NCI-H1417 treated with DMSO at 0.1 percent for 48 hours (cell line): ENCODE data around the gene GLT1D1.
"Not testable (repeated sequence)": the region's sequence is repeated elsewhere in the genome, so short reads cannot be mapped to it uniquely, and the experiment has no call there.

Source experiments
- DNase-seq: peaks from one replicate; lab custom pipeline; 2025; lab: John Stamatoyannopoulos, UW

GLT1D1 gene

DNA sequence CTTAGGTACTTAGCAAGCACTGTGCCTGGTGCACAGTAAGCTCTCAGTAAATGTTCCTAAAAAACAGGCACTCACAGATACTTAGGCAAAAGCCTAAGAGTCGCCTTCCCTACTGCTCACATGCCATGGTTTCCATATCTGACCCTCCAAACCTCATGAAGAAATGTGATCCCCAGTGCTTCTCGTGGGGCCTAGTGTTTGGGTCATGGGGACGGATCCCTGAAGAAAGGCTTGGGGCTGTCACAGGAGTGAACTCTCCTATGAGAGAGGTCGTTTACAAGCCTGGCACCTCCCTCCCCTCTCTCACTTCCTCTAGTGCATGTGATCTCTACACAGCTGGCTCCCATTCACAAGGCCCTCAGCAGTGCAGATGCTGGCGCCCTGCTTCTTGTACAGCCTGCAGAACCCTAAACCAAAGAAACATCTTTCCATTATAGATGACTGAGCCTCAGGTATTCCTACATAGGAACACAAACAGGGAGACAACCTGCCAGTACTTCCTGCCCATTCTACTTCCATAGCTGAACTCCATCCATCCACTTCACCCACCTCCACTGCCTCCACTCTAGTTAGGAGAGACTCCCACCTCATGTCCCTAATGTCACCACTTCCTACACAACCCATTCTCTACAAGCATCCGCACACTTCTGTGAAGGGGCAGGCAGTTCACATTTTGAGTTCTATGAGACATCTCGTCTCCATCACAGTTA lies 32.4 kb upstream of the GLT1D1 start:
- DNase-seq, result no peak

DNA sequence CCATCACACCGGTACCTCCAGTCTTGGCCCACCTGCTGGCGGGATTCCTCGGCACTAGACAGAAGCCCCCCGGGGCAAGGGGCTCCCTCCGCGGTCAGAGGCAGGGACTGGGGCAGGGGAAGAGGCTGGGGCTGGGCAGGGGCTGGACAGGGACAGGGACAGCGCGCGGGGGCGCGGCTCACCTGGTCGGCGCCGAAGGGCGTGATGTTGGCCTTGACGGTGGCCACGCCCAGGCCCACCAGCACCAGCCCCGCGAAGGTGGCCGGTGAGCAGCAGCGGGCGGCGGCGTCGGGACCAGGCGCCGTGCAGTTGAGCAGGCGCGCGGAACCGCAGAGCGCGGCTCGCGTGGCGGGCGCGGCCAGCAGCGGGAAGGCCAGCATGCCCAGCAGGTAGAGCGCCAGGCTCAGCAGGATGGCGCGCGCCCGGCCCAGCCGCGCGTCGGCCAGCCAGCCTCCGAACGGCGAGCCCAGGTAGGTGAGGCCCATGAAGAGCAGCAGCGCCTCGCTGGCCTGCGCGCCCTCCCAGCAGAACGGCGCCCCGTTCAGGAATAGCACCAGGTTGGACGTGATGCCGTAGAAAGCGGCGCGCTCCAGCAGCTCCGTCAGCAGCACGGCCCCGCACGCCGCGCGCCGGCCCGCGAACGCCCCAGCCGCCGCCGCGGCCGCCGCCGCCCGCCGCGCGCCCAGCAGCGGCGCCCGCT lies 29.9 kb upstream of the GLT1D1 start:
- no peak for DNase-seq

DNA sequence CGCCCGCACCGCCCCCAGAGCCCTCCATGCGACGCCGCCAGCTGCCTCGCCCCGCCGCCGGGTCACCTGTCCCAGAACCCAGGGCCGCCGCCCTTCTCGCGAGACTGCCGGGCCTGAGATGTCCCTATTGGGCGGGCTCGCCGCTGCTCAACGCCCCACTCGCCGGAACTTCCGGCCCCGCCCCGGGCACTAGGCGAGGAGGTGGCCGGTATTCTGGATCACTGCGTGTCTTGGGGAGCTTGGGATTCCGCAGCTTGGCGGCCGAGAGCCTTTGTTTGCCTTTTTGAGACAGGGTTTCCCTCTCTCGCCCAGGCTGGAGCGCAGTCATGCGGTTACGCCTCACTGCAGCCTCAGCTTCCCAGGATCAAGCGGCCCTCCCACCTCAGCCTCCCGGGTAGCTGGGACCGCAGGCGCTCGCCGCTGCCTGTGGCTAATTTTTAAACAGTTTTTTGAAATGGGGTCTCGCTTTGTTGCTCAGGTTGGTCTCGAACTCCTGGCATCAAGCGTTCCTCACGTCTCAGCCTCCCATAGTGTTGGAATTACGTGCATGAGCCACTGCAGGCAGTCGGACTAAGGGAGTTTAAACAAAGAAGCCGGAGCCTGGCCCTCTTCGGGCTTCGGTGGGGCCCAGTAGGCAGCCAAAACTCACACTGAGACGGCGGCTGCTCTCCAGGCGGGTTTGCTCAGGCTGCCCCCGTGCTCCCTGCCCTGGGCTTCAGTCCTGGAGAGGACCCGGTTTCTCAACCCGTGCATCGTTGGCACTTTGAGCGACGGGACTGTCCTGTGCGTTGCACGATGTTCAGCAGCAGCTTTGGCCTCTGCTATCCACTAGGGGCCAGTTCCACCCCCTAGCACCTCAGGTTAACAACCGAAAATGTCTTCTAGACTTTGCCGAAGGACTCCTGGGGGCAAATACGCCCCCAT lies 29.1 kb upstream of the GLT1D1 start, which contains the start of gene SLC15A4:
SLC15A4 (minus strand) TSS at position 43 of the 924 bp plus-strand sequence; CDS start at position 28, 15 bp downstream.
- DNase-seq, result peak; percentile 72

DNA sequence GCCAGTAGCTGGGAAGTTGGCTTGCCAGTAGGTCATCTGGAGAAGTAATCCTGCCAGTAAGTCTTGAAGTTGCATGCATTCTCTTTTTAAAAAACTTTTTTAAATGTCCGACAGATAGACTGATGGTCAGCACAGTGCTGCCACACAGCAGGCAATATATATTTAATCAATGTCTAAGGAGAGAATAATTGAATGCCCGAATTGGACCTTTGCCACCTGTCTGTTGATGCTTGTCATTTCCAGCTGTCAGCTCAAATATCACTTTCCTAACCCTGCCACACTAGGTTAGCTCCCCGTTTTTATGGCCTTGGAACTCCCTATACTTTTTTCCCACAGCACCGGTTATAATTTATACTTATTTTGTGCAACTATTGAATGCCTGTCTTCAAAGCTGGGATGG lies 27.4 kb upstream of the GLT1D1 start:
- no peak for DNase-seq

DNA sequence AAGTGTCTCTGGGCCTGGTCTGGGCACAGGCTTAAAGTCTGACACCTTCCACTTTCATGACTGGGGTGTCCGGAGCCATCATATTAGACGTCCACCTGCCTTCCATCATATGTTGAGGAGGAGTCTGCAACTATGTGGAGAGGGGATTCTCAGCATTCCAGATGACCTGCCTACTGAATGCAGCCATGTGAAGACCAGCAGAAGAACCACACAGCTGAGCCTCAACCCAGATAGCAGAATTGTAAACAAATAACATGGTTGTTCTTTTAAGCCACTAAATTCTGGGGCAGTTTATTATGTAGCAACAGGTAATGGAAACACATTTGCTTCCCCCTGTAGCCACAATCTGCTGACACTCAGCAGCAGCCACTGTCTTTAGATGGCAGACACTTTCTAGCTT lies 25.6 kb upstream of the GLT1D1 start:
- no peak for DNase-seq

DNA sequence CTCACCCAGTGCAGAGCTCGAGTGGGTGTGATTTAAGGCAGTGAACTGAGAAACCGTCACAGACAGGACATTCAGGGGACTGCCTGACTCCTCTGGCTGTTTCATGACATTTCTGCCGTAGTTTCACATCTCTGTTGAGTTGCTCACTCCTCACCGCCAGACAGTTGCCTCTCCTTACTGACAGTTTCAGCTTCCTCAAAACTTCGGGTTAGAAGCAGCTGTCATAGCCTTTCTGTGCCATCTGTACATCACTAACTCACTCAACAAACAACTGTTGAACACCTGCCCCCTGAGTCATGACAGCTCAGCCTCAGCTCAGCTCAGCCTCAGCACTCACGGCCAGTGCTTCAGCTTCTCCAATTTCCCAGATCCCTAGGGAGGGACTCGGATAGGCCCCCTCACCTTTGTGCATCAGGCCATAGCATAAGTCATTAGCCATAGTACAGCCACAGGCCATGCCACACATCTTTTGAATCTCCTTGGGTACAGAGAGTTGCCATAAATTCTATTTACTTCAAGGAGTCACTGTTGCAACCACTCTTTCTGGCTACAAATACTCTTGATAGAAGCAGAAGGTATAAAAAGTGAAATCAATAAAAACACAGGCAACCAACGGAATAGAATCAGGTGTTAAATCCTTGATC lies 23.3 kb upstream of the GLT1D1 start:
- no peak for DNase-seq

DNA sequence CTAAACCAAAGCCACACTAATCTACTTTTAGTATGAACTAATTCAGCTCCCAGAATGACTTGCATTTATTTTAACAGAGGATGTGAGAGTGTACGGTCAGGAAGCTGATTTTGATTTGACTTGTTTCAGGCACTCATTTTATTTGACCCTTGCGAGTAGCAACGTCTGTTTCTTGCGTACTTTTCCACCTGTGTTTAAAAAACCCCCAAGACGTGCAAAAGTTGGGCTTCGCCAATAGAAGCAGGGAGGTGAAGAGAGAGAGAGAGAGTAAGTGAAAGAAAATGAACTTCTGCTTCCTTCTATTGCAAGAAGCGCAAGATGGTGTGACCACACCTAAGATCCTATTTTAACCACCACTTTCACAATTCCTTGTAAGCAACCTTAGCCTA lies 22.8 kb upstream of the GLT1D1 start:
- DNase-seq, result no peak

DNA sequence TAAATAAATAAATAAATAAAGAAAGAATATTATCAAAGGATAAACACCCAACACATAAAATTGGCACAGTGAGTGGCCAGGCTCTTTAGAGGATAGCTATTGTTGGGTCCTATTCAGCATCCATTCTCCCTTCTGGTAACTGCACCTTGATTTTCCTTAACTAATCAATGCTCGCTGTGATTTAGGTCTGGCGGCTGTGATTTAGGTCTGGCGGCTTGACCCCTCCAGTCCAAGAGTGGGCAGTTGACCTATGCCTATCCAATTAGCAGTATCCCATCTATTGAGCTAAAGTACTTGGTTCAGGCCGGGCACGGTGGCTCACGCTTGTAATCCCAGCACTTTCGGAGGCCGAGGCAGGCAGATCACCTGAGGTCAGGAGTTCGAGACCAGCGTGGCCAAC lies 19.9 kb upstream of the GLT1D1 start:
- no peak for DNase-seq

DNA sequence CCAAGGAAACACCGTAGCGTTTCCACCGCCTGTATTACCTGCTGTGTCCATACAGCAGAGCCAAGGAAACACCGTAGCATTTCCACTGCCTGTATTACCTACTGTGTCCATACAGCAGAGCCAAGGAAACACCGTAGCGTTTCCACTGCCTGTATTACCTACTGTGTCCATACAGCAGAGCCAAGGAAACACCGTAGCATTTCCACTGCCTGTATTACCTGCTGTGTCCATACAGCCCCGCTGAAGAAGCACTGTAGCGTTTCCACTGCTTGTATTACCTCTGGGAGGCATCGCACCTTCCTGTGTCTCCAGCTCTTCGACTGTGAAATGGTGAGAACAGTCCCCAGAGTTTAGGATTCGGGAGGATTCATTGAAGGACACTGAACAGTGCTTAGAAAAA lies 13.4 kb upstream of the GLT1D1 start:
- not testable (repeated sequence) for DNase-seq

DNA sequence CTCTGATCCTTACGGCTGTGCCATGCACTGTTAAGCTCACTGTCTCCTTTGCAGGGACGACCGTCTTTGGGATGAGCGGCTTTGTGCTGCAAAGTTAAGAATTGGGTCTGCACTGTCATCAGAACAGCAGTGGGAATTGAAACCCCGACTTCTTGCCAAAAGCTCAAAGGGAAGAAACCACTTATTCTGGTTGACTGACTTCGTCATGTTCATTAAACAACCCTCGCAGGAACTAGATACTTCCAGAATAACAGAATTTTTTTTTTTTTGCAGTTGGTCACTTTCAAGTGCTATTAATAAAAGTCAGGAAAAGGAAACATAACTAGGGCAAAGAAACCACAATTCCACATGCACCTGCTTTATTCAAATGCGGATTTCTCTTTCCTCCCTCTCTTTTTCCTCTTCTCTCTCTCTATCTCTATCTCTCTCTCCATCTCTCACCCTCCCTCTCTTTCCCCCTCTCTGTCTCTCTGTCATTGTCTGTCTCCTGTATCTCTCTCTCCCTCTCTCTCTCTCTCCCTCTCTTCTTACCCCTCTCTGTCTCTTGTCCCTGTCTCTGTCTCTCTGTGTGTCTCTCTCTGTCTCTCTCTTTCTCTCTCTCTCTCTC lies 12.3 kb upstream of the GLT1D1 start:
- DNase-seq, result no peak

DNA sequence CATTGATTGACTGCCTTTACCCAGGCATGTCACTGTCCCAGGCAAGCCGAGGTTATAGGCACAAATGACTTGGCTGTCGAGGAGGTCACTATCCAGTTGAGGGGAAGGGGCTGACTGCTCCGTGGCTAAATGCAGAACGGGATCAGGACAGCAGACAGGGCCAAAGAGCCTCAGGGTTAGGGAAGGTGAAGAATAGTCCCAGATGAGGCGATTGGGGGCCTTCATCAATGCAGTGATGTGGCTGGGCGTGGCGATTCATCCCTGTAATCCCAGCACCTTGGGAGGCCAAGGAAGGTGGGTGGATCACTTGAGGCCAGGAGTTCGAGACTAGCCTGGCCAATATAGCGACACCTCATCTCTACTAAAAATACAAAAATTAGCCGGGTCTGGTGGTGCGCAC lies 10.7 kb upstream of the GLT1D1 start:
- no peak for DNase-seq

DNA sequence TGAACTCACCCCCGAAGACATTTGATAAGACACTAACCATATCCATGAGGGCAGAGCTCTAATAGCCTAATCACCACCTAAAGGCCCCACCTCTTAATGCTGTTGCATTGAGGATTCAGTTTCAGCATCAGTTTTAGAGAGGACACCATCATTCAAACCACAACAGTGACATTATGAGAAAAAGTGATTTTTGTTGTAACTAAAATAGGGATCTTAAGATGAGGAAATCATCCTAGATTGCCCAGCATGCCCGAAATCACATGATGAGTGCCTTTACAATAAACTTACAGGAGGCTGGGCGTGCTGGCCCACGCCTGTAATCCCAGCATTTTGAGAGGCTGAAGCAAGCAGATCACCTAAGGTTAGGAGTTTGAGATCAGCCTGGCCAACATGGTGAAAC lies 9.7 kb upstream of the GLT1D1 start:
- DNase-seq, result no peak

DNA sequence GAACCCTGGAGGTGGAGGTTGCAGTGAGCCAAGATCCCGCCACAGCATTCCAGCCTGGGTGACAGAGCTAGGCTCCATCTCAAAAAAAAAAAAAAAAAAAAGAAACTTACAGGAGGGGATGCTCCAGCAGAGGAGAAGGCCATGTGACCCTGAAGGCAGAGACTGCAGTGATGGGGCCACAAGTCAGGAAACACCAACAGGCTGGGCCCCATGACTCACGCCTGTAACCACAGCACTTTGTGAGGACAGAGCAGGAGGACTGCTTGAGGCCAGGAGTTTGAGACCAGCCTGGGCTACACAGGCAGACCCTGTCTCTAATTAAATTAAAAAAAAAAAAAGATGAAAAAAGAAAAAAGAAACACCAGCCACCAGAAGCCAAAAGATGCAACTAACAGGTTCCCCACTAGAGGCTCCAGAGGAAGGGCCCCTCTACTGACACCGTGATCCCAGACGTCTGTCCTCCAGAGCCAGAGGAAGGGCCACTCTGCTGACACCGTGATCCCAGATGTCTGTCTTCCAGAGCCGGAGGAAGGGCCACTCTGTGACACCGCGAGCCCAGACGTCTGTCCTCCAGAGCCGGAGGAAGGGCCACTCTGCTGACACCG lies 9.1 kb upstream of the GLT1D1 start:
- DNase-seq, result no peak

DNA sequence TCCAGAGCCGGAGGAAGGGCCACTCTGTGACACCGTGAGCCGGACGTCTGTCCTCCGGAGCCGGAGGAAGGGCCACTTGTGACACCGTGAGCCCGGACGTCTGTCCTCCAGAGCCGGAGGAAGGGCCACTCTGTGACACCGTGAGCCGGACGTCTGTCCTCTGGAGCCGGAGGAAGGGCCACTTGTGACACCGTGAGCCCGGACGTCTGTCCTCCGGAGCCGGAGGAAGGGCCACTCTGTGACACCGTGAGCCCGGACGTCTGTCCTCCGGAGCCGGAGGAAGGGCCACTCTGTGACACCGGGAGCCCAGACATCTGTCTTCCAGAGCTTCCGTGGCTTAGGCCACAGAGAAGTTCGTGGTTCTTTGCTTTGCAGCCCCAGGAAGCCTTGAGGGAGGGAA lies 6.6 kb upstream of the GLT1D1 start:
- not testable (repeated sequence) for DNase-seq

DNA sequence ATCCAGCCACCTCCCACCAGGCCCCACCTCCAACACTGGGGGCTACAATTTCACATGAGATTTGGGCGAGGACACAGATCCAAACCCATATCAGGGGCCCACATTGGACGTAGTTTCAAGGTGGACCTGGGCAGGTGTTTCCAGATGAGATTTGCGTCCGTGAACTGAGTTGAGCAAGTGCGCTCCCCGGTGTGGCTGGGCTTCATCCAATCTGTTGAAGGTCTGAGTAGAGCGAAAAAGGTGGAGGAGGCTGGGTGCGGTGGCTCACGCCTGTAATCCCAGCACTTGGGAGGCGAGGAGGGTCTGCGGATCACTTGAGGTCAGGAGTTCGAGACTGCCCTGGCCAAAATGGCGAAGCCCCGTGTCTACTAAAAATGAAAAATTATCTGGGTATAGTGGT lies 4.9 kb upstream of the GLT1D1 start:
- DNase-seq, result no peak

DNA sequence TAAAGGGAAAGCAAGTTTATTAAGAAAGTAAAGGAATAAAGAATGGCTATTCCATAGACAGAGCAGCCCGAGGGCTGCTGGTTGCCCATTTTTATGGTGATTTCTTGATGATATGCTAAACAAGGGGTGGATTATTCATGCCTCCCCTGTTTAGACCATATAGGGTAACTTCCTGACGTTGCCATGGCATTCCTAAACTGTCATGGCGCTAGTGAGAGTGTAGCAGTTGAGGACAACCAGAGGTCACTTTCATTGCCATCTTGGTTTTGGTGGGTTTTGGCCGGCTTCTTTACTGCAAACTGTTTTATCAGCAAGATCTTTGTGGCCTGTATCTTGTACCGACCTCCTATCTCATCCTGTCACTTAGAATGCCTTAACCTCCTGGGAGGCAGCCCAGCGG lies 3.5 kb upstream of the GLT1D1 start:
- not testable (repeated sequence) for DNase-seq

DNA sequence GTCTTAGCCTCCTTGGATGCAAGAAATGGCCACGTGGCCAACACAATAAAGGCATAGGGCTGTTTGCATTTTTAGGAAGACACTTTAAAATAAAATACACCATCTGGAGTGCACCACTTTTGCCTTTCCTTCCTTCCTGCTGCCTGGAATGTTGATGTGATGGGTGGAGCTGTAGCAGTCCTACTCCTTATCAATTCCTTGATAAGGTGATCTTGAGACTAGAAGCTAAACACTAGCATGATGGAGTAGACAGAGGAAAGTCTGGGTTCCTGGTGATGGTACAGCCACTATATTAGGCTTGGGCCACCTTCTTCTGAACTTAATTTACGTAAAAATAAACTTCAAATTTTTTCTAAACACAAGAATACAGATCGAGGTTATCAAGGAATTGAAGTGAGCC lies 2.9 kb upstream of the GLT1D1 start:
- no peak for DNase-seq

DNA sequence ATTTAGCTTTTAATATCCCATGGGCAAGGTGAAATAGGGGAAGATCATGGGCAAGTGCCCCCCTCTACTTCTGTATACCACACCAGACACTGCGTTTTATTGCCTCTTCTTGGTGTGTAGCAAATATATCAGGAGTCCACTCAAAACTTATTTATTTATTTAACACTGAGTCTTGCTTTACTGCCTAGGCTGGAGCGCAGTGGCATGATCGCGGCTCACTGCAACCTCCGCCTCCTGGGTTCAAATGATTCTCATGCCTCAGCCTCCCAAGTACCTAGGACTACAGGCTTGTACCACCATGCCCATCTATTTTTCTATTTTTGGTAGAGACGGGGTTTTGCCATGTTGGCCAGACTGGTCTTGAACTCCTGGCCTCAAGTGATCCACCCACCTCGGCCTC lies 1.8 kb upstream of the GLT1D1 start:
- not testable (repeated sequence) for DNase-seq

DNA sequence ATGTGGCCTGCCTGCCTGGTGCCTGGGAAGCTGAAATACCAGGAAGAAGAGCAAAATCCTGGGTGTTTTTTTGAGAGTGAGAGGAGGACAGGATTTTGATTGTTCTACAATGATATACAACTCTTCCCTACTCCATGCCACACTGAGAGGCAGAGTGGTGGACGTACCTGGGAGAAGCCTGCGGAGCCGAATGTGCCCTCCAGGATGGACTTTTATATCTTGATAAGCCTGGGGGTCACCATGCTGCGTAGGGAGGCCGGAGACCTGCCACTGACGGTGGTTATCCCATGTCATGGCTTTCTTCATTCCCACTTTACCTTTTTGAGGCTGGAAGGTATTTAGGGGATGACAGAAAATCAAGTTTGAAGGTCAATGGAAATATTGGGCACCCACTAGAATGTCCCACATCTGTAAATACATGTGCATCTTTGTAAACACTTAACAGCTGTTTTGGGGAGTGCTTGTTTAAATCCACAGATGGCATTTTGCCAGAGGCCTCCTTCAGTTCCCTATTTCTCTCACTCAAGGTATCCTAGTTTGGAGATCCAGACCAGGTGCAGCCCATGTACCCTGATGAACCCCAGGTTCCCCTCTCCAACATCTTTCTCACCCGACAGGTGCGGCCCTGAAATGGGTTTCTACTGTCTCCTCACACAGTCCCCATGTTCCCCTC lies 1.1 kb upstream of the GLT1D1 start:
- no peak for DNase-seq

DNA sequence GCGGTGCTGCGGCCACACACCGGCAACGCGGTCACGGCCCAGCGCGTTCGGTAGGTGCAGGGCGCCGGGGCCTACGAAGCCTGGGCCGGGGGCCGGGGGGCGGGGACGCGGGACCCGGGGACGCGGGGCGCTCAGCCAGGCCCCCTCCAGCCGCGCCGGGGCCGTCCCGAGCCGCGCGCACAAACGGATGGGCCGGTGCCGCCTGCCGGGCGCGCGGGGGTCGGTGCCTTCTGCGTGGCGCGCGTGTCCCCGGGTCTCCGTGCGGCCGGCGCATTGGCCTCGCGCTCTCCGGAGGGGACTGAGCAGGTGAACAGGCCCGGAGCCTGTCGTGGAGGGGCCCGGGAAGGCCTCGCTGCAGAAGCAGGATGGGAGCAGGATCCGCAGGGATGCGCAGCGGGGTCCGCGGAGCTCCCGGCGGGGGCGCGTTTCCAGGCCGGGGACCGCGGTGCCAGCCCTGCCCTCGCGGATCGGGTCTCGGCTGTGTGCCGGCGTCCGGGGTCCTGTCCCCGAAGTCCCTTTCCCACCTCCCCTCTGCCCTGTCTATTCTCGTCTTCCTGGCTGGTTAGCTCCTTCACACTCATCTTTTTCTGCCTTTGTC lies 421 bp downstream of the GLT1D1 start:
- no peak for DNase-seq
